EH (cell line): ENCODE measurements around the gene HERC4.
"Not testable (repeated sequence)": the region's sequence is repeated elsewhere in the genome, so short reads cannot be mapped to it uniquely, and the experiment has no call there.

Experiments used
- DNase-seq: peaks from one replicate; pipeline ENCODE4 v3.0.0-alpha.2; 2015; ENCODE audit warnings: low read depth

The HERC4 gene

GRCh38 chr10:68092512-68092911 lies 17.4 kb upstream of the HERC4 start:
- no peak for DNase-seq

DNA sequence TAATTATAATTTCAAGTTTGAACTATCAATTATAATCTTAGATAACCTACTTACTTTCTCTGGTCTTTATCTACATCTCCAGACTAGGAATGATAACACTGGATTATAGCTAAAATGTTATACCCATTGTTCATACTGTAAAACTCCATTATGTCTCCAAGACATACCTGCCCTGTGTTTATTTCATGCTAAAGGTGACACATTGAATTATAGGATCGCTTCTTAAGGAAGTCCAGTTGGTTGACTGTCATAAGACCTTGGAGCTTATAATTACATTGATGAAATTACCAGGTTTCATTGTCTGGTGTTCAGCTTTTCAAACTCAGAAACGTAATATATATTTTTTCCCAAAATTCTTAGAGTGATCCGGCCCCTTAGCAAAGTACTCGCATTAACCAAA lies 15.5 kb upstream of the HERC4 start:
- no peak for DNase-seq

DNA sequence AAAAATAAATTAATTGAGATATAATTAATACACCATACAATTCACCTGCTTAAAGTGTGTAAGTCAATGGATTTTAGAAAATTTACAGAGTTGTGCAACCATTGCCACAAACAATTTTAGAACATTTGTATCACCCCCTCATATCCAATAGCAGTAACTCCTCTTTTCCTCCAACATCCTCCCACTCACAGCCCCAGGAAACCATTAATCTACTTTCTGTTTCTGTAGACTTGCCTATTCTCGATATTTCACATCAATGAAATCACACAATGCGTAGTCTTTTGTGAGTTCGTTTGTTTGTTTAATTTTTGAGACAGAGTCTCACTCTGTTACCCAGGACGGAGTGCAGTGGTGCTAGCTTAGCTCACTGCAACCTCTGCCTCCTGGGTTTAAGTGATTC lies 13.7 kb upstream of the HERC4 start:
- peak; percentile 57 for DNase-seq

- DNase-seq = peak; percentile 54
These were observed 12.8 kb upstream of the HERC4 start for GRCh38 chr10:68087685-68088401.

- peak; percentile 38 for DNase-seq
These were observed 12.0 kb upstream of the HERC4 start for GRCh38 chr10:68086910-68087684.

- DNase-seq = peak; percentile 75
These were observed 10.9 kb upstream of the HERC4 start for GRCh38 chr10:68086011-68086410.

DNA sequence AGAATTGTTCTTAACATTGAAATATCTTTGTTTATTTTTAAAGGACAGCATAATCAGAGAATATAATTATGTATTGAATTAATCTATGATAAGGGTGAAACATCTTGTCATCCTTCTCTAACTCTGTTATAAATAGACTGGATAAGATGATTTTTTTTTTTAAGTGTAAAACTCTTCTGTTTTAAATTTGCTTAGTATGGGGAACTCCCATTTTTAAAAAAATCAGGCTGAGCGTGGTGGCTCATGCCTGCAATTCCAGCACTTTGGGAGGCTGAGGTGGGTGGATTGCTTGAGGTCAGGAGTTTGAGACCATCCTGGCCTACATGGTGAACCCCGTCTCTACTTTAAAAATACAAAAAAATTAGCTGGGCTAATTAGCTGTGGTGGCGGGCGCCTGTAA lies 9.4 kb upstream of the HERC4 start:
- no peak for DNase-seq

DNA sequence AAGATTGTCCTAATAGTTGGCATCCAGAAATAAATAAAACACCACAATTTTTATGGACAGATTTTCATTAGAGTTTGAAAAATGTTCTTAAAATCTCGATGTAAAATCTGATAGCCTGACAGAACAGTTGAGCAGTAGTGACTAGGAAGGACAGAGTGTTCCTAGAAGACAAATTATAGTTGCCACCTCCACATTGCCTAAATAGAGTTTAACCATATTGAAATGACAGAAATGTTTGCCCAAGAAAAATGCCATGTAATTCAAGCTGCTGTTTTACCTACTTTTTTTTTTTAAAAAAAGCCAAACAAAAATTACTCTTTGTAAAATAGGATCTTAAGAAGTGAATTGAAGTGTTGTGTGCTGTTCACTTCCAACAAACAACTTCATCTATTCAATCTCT lies 8.9 kb upstream of the HERC4 start:
- DNase-seq = no peak

- DNase-seq = peak; percentile 62
These were observed 7.8 kb upstream of the HERC4 start for GRCh38 chr10:68082872-68083271.

- DNase-seq = no peak
These were observed 6.8 kb upstream of the HERC4 start for GRCh38 chr10:68081916-68082315.

- DNase-seq = no peak
These were observed 5.9 kb upstream of the HERC4 start for GRCh38 chr10:68080853-68081431.

- DNase-seq = no peak
These were observed 4.4 kb upstream of the HERC4 start for GRCh38 chr10:68079434-68079833.

DNA sequence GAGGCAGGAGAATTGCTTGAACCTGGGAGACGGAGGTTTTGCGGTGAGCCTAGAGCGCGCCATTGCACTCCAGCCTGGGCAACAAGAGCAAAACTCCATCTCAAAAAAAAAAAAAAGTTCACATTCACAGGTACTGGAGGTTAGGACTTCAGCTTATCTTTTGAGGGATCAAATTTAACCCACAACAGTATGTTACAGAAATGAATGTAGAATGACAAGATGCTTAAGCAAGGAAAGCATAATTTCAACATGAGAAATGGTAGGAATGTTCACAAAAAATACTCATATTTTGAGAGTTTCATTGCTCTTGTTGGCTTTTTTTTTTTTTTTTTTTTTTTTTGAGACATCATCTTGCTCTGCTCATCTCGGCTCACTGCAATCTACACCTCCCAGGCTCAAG lies 1.9 kb upstream of the HERC4 start:
- DNase-seq = no peak

DNA sequence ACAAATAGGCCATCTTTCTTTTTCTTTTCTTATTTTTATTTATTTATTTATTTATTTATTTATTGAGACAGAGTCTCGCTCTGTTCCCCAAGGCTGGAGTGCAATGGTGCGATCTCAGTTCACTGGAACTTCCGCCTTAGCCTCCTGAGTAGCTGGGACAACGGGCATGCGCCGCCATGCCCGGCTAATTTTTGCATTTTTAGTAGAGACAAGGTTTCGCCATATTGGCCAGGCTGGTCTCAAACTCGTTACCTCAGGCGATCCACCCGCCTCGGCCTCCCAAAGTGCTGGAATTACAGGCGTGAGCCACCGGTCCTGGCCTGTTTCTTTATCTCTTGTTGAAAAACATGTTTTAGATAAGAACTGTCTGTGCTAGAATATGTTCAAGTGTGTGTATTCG lies 998 bp upstream of the HERC4 start:
- not testable (repeated sequence) for DNase-seq

- no peak for DNase-seq
These were observed 494 bp upstream of the HERC4 start for GRCh38 chr10:68075550-68076004.

- peak; percentile 50 for DNase-seq
These were observed 880 bp downstream of the HERC4 start for GRCh38 chr10:68074031-68074774.

DNA sequence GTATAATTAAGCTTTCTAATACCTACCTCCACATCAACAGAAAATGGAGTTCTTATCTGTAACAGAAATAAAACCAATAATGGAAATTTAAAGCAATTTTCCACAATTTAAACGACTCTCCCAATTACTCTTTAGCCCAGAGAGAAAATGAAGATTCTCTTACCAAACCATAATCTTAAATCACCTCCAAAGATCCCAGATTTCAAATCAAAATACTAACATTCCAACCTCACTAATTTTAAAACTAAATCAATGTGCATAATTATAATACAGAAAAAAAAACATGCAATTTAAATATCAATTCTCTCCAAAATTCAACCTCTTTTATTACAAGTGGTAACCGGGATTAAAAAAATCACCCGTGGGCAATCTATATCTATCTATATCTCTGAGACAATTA lies 1.5 kb downstream of the HERC4 start:
- no peak for DNase-seq

DNA sequence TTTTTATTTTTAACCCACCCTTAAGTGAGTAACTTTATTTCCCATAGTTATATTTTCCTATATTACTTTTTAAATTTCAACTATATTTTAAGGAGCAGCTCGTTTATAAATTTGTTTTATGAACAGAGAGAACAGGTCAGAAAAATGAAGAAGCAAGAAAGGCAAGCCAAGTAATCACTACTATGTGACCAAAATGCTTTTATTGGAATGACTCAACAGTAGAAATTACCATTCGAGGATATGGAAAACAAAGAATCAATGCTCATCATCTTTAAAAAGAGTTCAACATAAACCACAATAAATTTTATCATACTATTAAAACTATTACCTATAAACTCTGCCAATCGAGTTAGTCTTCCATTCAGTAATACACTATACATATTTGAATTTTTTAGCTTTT lies 7.6 kb downstream of the HERC4 start:
- DNase-seq = no peak

DNA sequence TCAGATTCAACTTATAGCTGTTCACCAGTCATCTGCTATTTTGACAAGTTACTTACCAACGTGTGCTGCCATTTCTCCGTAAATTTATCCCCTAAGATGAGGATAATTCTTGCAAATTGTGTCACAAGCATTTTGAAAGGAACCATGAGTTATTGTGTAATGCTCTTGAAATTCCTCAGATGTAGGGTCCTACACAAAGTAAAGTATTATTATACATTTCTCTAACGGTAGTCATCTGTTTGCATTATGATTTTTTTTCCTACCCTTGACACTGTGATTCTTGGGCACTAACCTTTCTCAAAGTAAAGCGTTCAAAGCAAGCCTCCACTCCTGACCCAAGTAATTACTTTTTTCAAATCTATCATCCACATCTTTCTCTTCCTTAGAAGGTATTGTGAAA lies 8.1 kb downstream of the HERC4 start:
- DNase-seq = peak; percentile 34

DNA sequence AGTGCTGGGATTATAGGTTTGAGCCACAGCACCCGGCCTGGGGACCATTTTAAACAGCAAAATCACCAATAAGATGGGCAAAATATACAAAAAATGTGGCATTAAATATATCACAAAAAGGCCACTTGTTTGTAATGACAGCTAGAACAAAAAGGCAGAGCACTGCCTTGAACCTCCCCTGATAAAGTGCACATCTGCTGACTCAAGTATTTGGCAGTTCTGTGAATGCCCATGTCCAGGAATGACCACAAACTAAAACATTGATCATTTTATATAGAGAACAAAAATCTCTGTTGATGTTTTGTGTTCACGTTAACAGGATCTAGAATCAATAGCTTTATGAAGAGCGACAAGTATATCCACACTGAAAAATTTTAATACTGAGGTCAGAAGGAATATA lies 21.5 kb downstream of the HERC4 start:
- DNase-seq = no peak

DNA sequence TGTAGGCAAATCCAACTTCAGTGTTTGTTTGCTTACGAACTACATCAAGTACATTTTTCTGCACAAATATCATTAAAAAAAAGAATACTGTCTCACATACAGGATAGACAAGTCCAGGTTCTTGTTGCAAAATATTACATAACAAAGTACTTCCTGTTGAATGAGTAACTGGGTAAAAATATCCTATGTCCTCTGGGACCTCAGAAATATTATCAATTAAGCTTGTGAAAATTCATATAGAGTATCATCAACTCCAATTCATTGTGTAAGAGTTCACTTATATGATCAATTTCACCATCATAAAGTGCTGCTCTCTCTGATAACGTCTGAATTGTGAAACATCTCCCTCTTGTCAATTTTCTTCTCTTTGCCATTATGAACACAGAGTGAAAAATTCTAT lies 22.6 kb downstream of the HERC4 start:
- DNase-seq = peak; percentile 29

DNA sequence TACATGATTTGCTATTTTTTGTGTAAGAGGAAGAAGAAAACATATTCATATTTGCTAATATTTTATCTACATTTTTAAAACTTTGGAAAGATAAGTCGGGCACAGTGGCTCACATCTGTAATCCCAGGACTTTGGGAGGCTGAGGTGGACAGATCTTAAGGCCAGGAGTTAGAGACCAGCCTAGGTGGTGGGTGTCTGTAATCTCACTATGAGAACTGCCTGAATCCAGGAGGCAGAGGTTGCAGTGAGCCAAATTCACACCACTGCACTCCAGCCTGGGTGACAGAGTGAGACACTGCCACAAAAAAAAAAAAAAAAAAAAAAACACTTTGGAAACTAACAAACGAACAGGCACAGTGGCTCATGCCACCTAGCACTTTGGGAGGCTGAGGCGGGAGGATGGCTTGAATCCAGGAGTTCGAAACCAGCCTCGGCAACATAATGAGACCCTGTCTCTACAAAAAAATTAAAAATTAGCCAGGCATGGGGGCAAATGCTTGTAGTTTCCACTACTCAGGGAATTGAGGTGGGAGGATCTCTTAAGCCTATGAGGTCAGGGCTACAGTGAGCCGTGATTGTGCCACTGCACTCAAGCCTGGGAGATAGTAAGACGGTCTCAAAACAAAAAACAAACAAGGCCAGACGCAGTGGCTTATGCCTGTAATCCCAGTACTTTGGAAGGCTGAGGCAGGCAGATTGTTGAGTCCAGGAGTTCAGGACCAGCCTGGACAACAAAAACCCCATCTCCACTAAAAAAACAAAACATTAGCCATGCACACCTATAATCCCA lies 25.6 kb downstream of the HERC4 start:
- DNase-seq = no peak
